MM.1S (cell line): Measurements from ENCODE around the gene ARCN1.

Source experiments
- DNase-seq: peaks from one replicate; pipeline ENCODE4 v3.0.0-alpha.2; 2015
- H2AFZ ChIP-seq: fragments of 300-600 bp; sonication (generic); 2 replicates; pipeline ENCODE4 v1.6.0; 2016; ENCODE audit warnings: antibody characterized with exemption, low read length
- H3F3A ChIP-seq: fragments of 300-600 bp; sonication (generic); 2 replicates; pipeline ENCODE4 v1.6.1; 2016; ENCODE audit warnings: mild to moderate bottlenecking, antibody characterized with exemption, low read length, moderate library complexity, mixed read lengths; ENCODE audit not compliant: insufficient read depth
- H3K27ac ChIP-seq: fragments of 300-600 bp; sonication (generic); 2 replicates; pipeline ENCODE4 v1.5.1; 2016; ENCODE audit warnings: mild to moderate bottlenecking, low read length
- H3K27me3 ChIP-seq: fragments of 300-600 bp; sonication (generic); replicated peaks from 2 replicates; pipeline ENCODE4 v1.6.0; 2016; ENCODE audit warnings: low read length; ENCODE audit not compliant: insufficient read depth
- H3K36me3 ChIP-seq: fragments of 300-600 bp; sonication (generic); replicated peaks from 2 replicates; pipeline ENCODE4 v1.6.1; 2016; ENCODE audit warnings: mild to moderate bottlenecking, low read length, mixed read lengths; ENCODE audit not compliant: insufficient read depth
- H3K4me1 ChIP-seq: fragments of 300-600 bp; sonication (generic); 2 replicates; pipeline ENCODE4 v1.6.1; 2016; ENCODE audit warnings: low read length, mixed read lengths
- H3K4me2 ChIP-seq: fragments of 300-600 bp; sonication (generic); 2 replicates; pipeline ENCODE4 v1.6.0; 2016; ENCODE audit warnings: low read depth, low read length
- H3K4me3 ChIP-seq: fragments of 300-600 bp; sonication (generic); 2 replicates; pipeline ENCODE4 v1.5.1; 2016; ENCODE audit warnings: low read length, mixed read lengths
- H3K79me2 ChIP-seq: fragments of 300-600 bp; sonication (generic); 2 replicates; pipeline ENCODE4 v1.6.1; 2016; ENCODE audit warnings: mixed run types, low read length, mixed read lengths
- H3K9ac ChIP-seq: fragments of 300-600 bp; sonication (generic); 2 replicates; pipeline ENCODE4 v1.6.1; 2016; ENCODE audit warnings: low read length, mixed read lengths
- H3K9me2 ChIP-seq: fragments of 300-600 bp; sonication (generic); replicated peaks from 2 replicates; pipeline ENCODE4 v1.6.1; 2016; ENCODE audit warnings: mild to moderate bottlenecking, low read length, mixed read lengths; ENCODE audit not compliant: insufficient read depth
- H3K9me3 ChIP-seq: fragments of 300-600 bp; sonication (generic); replicated peaks from 2 replicates; pipeline ENCODE4 v1.6.1; 2016; ENCODE audit warnings: mild to moderate bottlenecking, low read length, mixed read lengths; ENCODE audit not compliant: insufficient read depth
- H4K20me1 ChIP-seq: fragments of 300-600 bp; sonication (generic); 2 replicates; pipeline ENCODE4 v1.6.1; 2016; ENCODE audit warnings: mild to moderate bottlenecking, low read length, moderate library complexity, mixed read lengths; ENCODE audit not compliant: insufficient read depth
- EZH2 ChIP-seq: fragments of 300-600 bp; sonication (generic); optimal IDR thresholded peaks from 2 replicates; pipeline ENCODE3; 2017; ENCODE audit warnings: low read depth, mild to moderate bottlenecking, antibody characterized with exemption, low read length, mixed read lengths
- EZH2phosphoT487 ChIP-seq: fragments of 300-600 bp; sonication (generic); IDR thresholded peaks from 2 replicates; pipeline ENCODE4 v1.6.1; 2018; ENCODE audit warnings: antibody characterized with exemption, low read length
- TF ChIP-seq, protein P1 (sequence below): fragments of 300-600 bp; sonication (generic); IDR thresholded peaks from 2 replicates; pipeline ENCODE4 v1.5.1; 2016; ENCODE audit warnings: antibody characterized with exemption, low read length, mixed read lengths

The ARCN1 gene

GRCh38 chr11:118572061-118572980, at the start of gene ARCN1:
Gene ARCN1, plus strand, starts transcription at chr11:118572409. Its CDS starts 139 bp downstream, at chr11:118572548.
- peak within 1 kb of the TSS; percentile 78 for H3K27ac ChIP-seq
- peak within 1 kb of the TSS; percentile 100 for H3K4me3 ChIP-seq
- H3F3A ChIP-seq: peaks cover 12% of the 10 kb centered on the region; the same call in 1 of the 2 replicates
- peak; percentile 77 for DNase-seq
- H3K4me1 ChIP-seq: peaks cover 10% of the 10 kb centered on the region; the same call in 1 of the 2 replicates
- H3K79me2 ChIP-seq: peaks cover 51% of the 10 kb centered on the region
- H3K9me2 ChIP-seq: no peaks in the 10 kb centered on the region
- H2AFZ ChIP-seq: peak within 1 kb of the TSS; percentile 92
- H3K4me2 ChIP-seq: peak within 1 kb of the TSS; percentile 91
- peaks cover 30% of the 10 kb centered on the region for H4K20me1 ChIP-seq
- no peaks in the 10 kb centered on the region for H3K36me3 ChIP-seq
- no peaks in the 10 kb centered on the region for H3K27me3 ChIP-seq
- TF ChIP-seq, protein P1, sequence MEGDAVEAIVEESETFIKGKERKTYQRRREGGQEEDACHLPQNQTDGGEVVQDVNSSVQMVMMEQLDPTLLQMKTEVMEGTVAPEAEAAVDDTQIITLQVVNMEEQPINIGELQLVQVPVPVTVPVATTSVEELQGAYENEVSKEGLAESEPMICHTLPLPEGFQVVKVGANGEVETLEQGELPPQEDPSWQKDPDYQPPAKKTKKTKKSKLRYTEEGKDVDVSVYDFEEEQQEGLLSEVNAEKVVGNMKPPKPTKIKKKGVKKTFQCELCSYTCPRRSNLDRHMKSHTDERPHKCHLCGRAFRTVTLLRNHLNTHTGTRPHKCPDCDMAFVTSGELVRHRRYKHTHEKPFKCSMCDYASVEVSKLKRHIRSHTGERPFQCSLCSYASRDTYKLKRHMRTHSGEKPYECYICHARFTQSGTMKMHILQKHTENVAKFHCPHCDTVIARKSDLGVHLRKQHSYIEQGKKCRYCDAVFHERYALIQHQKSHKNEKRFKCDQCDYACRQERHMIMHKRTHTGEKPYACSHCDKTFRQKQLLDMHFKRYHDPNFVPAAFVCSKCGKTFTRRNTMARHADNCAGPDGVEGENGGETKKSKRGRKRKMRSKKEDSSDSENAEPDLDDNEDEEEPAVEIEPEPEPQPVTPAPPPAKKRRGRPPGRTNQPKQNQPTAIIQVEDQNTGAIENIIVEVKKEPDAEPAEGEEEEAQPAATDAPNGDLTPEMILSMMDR: no peak
- TF ChIP-seq EZH2phosphoT487: no peak
- TF ChIP-seq EZH2: no peak
- H3K9me3 ChIP-seq: no peaks in the 10 kb centered on the region
- H3K9ac ChIP-seq: peak within 1 kb of the TSS; percentile 99

DNA sequence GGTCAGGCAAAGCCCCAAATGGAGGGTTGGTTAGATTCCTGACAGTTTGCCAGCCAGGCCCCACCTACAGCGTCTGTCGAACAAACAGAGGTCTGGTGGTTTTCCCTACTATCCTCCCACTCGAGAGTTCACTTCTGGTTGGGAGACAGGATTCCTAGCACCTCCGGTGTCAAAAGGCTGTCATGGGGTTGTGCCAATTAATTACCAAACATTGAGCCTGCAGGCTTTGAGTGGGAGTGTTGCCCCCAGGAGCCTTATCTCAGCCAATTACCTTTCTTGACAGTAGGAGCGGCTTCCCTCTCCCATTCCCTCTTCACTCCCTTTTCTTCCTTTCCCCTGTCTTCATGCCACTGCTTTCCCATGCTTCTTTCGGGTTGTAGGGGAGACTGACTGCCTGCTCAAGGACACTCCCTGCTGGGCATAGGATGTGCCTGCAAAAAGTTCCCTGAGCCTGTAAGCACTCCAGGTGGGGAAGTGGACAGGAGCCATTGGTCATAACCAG, 49.6 kb upstream of the ARCN1 start:
- DNase-seq: no peak
- no peak overlapping the region for H3K27ac ChIP-seq
- H3K4me2 ChIP-seq: no peak overlapping the region
- no peak overlapping the region for H2AFZ ChIP-seq
- H3K4me1 ChIP-seq: no peaks in the 10 kb centered on the region
- H3K9me3 ChIP-seq: no peaks in the 10 kb centered on the region
- no peaks in the 10 kb centered on the region for H4K20me1 ChIP-seq
- H3K79me2 ChIP-seq: no peaks in the 10 kb centered on the region
- H3K9me2 ChIP-seq: no peaks in the 10 kb centered on the region
- H3K4me3 ChIP-seq: no peak overlapping the region
- no peaks in the 10 kb centered on the region for H3K27me3 ChIP-seq
- TF ChIP-seq EZH2phosphoT487: no peak
- TF ChIP-seq, protein P1: peak; percentile 16; the same call in 1 of the 2 replicates
- H3K9ac ChIP-seq: no peak overlapping the region
- H3F3A ChIP-seq: no peaks in the 10 kb centered on the region
- H3K36me3 ChIP-seq: peaks cover 14% of the 10 kb centered on the region

DNA sequence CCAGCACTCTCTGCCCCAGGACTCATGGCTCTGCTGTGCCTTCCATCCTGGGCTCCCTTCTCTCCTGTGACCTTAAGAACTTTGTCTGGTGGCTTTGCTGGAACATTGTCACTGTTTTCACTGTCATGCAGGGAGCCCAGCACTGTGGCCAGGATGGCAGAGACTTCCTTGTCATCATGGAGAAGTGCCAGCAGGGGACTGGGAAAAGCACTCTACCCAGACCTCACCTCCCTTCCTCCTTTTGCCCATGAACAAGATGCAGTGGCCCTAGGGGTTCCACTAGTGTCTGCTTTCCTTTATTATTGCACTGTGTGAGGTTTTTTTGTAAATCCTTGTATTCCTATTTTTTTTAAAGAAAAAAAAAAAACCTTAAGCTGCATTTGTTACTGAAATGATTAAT, 47.9 kb upstream of the ARCN1 start:
- Histone ChIP-seq H3K27me3 (peaks cover 1% of the 10 kb centered on the region; the same call in 1 of the 2 replicates), H3F3A (no peaks in the 10 kb centered on the region), H3K9me3 (no peaks in the 10 kb centered on the region), H3K4me3 (no peak overlapping the region), H3K4me2 (no peak overlapping the region), H3K36me3 (peaks cover 14% of the 10 kb centered on the region), H4K20me1 (no peaks in the 10 kb centered on the region), H3K9me2 (no peaks in the 10 kb centered on the region), H3K79me2 (no peaks in the 10 kb centered on the region), H3K9ac (no peak overlapping the region), H3K27ac (no peak overlapping the region), H3K4me1 (no peaks in the 10 kb centered on the region), H2AFZ (no peak overlapping the region)
- DNase-seq: no peak
- TF ChIP-seq EZH2phosphoT487 (no peak), EZH2 (no peak)
- TF ChIP-seq, protein P1: no peak
